Caco-2 (cell line): ENCODE data around the gene MC3R. TPM values are rescaled to one million over a fixed set of nuclear protein-coding genes. Genes with fewer than 3 reads are reported as not detected.

Experiments used
- BruUV-seq: library from RNA; stranded (reverse); fragments of 400-500 nt; replicated peaks from 2 replicates; lab custom pipeline; 2021; lab: Mats Ljungman, UMichigan
- CTCF ChIA-PET: fragments of 300-600 bp; sonication (Branson Sonifier 250); formaldehyde crosslinking; loops from one replicate; lab custom pipeline; 2022; ENCODE audit warnings: antibody characterized with exemption; lab: Charles Lee
- POLR2A ChIA-PET: fragments of 300-600 bp; sonication (Branson Sonifier 250); formaldehyde crosslinking; loops from one replicate; lab custom pipeline; 2022; ENCODE audit warnings: antibody characterized with exemption; lab: Charles Lee
- DNase-seq, 2 experiments: peaks; one replicate each; pipeline versions ENCODE4 v3.0.0 to v3.0.0-alpha.2; 2020 to 2022
- H3K27me3 ChIP-seq: replicated peaks from 2 replicates; pipeline ENCODE4 v1.6.0; 2011; ENCODE audit warnings: low read length; ENCODE audit not compliant: control insufficient read depth, insufficient read depth
- H3K36me3 ChIP-seq: 2 replicates; pipeline ENCODE4 v1.5.1; 2011; ENCODE audit warnings: low read length; ENCODE audit not compliant: control insufficient read depth, insufficient read depth
- H3K4me1 ChIP-seq: fragments of 250-450 bp; sonication (Bioruptor Pico); 2 replicates; pipeline ENCODE4 v1.5.1; 2020; ENCODE audit warnings: mild to moderate bottlenecking
- H3K4me3 ChIP-seq: 2 replicates; pipeline ENCODE4 v1.5.1; 2011; ENCODE audit warnings: low read depth, mild to moderate bottlenecking, control low read depth, low read length
- H3K9me3 ChIP-seq: fragments of 250-450 bp; sonication (Bioruptor Pico); 2 replicates; pipeline ENCODE4 v1.5.1; 2020; ENCODE audit warnings: mild to moderate bottlenecking, moderate library complexity
- H3K27ac Mint-ChIP-seq: one replicate; pipeline ENCODE4 v1.8.0; 2022; ENCODE audit warnings: mixed read lengths; ENCODE audit not compliant: unreplicated experiment
- H3K27me3 Mint-ChIP-seq: one replicate; pipeline ENCODE4 v1.8.0; 2022; ENCODE audit warnings: mixed read lengths; ENCODE audit not compliant: insufficient read depth, unreplicated experiment
- H3K36me3 Mint-ChIP-seq: one replicate; pipeline ENCODE4 v1.8.0; 2022; ENCODE audit warnings: mild to moderate bottlenecking, mixed read lengths; ENCODE audit not compliant: insufficient read depth, unreplicated experiment
- H3K4me1 Mint-ChIP-seq: one replicate; pipeline ENCODE4 v1.8.0; 2022; ENCODE audit warnings: low read depth, mixed read lengths; ENCODE audit not compliant: unreplicated experiment
- H3K4me3 Mint-ChIP-seq: one replicate; pipeline ENCODE4 v1.8.0; 2022; ENCODE audit warnings: mild to moderate bottlenecking, moderate library complexity, mixed read lengths; ENCODE audit not compliant: unreplicated experiment
- H3K9me3 Mint-ChIP-seq: one replicate; pipeline ENCODE4 v1.8.0; 2022; ENCODE audit warnings: mixed read lengths; ENCODE audit not compliant: unreplicated experiment
- CTCF ChIP-seq, 2 experiments: fragments of 200-600 bp in 1 of 2; IDR thresholded peaks; 1 replicate in 1 of 2; 2 replicates in 1 of 2; pipeline versions ENCODE4 v1.5.1 to v1.8.0; 2011 to 2022; ENCODE audit warnings: antibody characterized with exemption in 1 of 2, control low read depth in 1 of 2, inconsistent platforms in 1 of 2, low read depth in 1 of 2, low read length in 1 of 2, mild to moderate bottlenecking in 1 of 2, moderate library complexity in 1 of 2; ENCODE audit not compliant: insufficient read depth in 1 of 2, severe bottlenecking in 1 of 2, unreplicated experiment in 1 of 2
- intact Hi-C: fragments of 100-400 bp; cut with micrococcal nuclease; formaldehyde crosslinking; loops from one replicate; pipeline ENCODE4 v1.10.0; 2022; ENCODE audit not compliant: unreplicated experiment
- total RNA-seq: library from RNA; stranded (reverse); gene quantifications from 2 replicates; pipeline ENCODE4 v1.2.3, GENCODE V29; 2022

The MC3R gene
- total RNA-seq, 1 experiment from 2014 or later, result not detected

- Histone ChIP-seq H3K4me3 (no peak overlapping the region), H3K4me1 (no peaks in the 10 kb centered on the region), H3K27me3 (no peaks in the 10 kb centered on the region), H3K36me3 (no peaks in the 10 kb centered on the region), H3K9me3 (no peaks in the 10 kb centered on the region)
- Mint-ChIP-seq H3K9me3 (peaks cover 17% of the 10 kb centered on the region), H3K27ac (no peak overlapping the region), H3K4me1 (no peaks in the 10 kb centered on the region), H3K27me3 (peaks cover 2% of the 10 kb centered on the region), H3K4me3 (no peak overlapping the region), H3K36me3 (no peaks in the 10 kb centered on the region)
- ChIA-PET CTCF (no interaction called here), POLR2A (no interaction called here)
- no peak for DNase-seq
- TF ChIP-seq CTCF (IDR thresholded peaks at IDR 0.05; ENCODE audit: insufficient read depth in 1 of 2, low read depth in 1 of 2, low read length in 1 of 2, severe bottlenecking in 1 of 2, unreplicated experiment in 1 of 2), result no peak
- BruUV-seq, result no TSS peak
- intact Hi-C loops, result no loop called here
Observed at GRCh38 chr20:56285496-56285895, 37.0 kb downstream of the MC3R start.

- no TSS peak for BruUV-seq
- peaks cover 8% of the 10 kb centered on the region for H3K27me3 Mint-ChIP-seq
- no peak for DNase-seq
- no peaks in the 10 kb centered on the region for H3K4me1 Mint-ChIP-seq
- TF ChIP-seq CTCF (IDR thresholded peaks at IDR 0.05; ENCODE audit: insufficient read depth in 1 of 2, low read depth in 1 of 2, low read length in 1 of 2, severe bottlenecking in 1 of 2, unreplicated experiment in 1 of 2), result no peak
- H3K4me3 Mint-ChIP-seq, result no peak overlapping the region
- H3K4me1 ChIP-seq, result no peaks in the 10 kb centered on the region
- H3K9me3 ChIP-seq, result no peaks in the 10 kb centered on the region
- no peaks in the 10 kb centered on the region for H3K36me3 ChIP-seq
- POLR2A ChIA-PET, result no interaction called here
- no peak overlapping the region for H3K4me3 ChIP-seq
- H3K9me3 Mint-ChIP-seq, result no peaks in the 10 kb centered on the region
- intact Hi-C loops, result no loop called here
- H3K27ac Mint-ChIP-seq, result no peak overlapping the region
- no peaks in the 10 kb centered on the region for H3K27me3 ChIP-seq
- no peaks in the 10 kb centered on the region for H3K36me3 Mint-ChIP-seq
- CTCF ChIA-PET, result no interaction called here
Observed at GRCh38 chr20:56289652-56290051, 41.1 kb downstream of the MC3R start.

GRCh38 chr20:56299362-56299761 lies 50.8 kb downstream of the MC3R start:
- no peaks in the 10 kb centered on the region; the same call in 1 of the 2 replicates for H3K27me3 ChIP-seq
- H3K36me3 ChIP-seq, result no peaks in the 10 kb centered on the region
- Mint-ChIP-seq H3K27ac (no peak overlapping the region), H3K9me3 (no peaks in the 10 kb centered on the region), H3K36me3 (no peaks in the 10 kb centered on the region), H3K27me3 (peaks cover 29% of the 10 kb centered on the region), H3K4me1 (no peaks in the 10 kb centered on the region), H3K4me3 (no peak overlapping the region)
- intact Hi-C loops, result no loop called here
- no peak overlapping the region for H3K4me3 ChIP-seq
- no TSS peak for BruUV-seq
- no peaks in the 10 kb centered on the region for H3K4me1 ChIP-seq
- no peak for DNase-seq
- H3K9me3 ChIP-seq, result no peaks in the 10 kb centered on the region
- POLR2A ChIA-PET, result no interaction called here
- CTCF ChIA-PET, result no interaction called here
- TF ChIP-seq CTCF (IDR thresholded peaks at IDR 0.05; ENCODE audit: insufficient read depth in 1 of 2, low read depth in 1 of 2, low read length in 1 of 2, severe bottlenecking in 1 of 2, unreplicated experiment in 1 of 2), result no peak

Other genes starting within 250 kb of the MC3R start
- gene CBLN4, start 243.2 kb upstream of the MC3R start, total RNA-seq, result not detected in 2 replicates
- 20.5 and 21.1 TPM in 2 replicates for gene FAM210B, start 110.2 kb downstream of the MC3R start, total RNA-seq
- gene AURKA, start 143.5 kb downstream of the MC3R start, total RNA-seq, result 216 and 233 TPM in 2 replicates
- gene CSTF1, start 143.9 kb downstream of the MC3R start, total RNA-seq, result 97.0 and 101 TPM in 2 replicates
- gene CASS4, start 163.5 kb downstream of the MC3R start, total RNA-seq, result 0.64 and 0.67 TPM in 2 replicates
- gene RTF2, start 219.9 kb downstream of the MC3R start, total RNA-seq, result 146 and 157 TPM in 2 replicates